Keratinocyte (primary cell): ENCODE data around the gene GATD1.

Experiments
- CTCF ChIP-seq, 3 experiments: IDR thresholded peaks in 1 of 3; conservative IDR thresholded peaks in 1 of 3; optimal IDR thresholded peaks in 1 of 3; 2 replicates in 2 of 3; 3 replicates in 1 of 3; pipeline versions ENCODE3 to v1.5.1; 2011; ENCODE audit warnings: low read length in 3 of 3, mild to moderate bottlenecking in 3 of 3, moderate library complexity in 2 of 3, control low read depth in 1 of 3, inconsistent platforms in 1 of 3; ENCODE audit not compliant: insufficient read depth in 2 of 3; ENCODE audit errors: extremely low read depth in 1 of 3
- EZH2 ChIP-seq: IDR thresholded peaks from one replicate; pipeline ENCODE4 v1.6.1; 2012; ENCODE audit warnings: inconsistent platforms, mild to moderate bottlenecking, low read length, moderate library complexity

- TF ChIP-seq CTCF (optimal IDR thresholded peaks at IDR 0.05 in 1 of 3, IDR thresholded peaks at IDR 0.05 in 1 of 3, conservative IDR thresholded peaks at IDR 0.05 in 1 of 3; ENCODE audit: extremely low read depth in 1 of 3, insufficient read depth in 2 of 3, low read length in 3 of 3), result no peak
- TF ChIP-seq EZH2, result no peak
Observed at GRCh38 chr11:771617-772204, 5.6 kb downstream of the GATD1 start.
